ENCODE measurements around the gene NUDT16. TPM values are rescaled to one million over a fixed set of nuclear protein-coding genes. Genes with fewer than 3 reads are reported as not detected.
A peak's percentile ranks its signal among the peaks of the same experiment; 100 is the strongest.
"Not testable (repeated sequence)": the region's sequence is repeated elsewhere in the genome, so short reads cannot be mapped to it uniquely, and the experiment has no call there.

Gene NUDT16
- 10 to 100 TPM; 35.1 to 44.4 (median 42.5) TPM for polyA plus RNA-seq (ENCODE audit: insufficient read length in 4 of 4)

DNA sequence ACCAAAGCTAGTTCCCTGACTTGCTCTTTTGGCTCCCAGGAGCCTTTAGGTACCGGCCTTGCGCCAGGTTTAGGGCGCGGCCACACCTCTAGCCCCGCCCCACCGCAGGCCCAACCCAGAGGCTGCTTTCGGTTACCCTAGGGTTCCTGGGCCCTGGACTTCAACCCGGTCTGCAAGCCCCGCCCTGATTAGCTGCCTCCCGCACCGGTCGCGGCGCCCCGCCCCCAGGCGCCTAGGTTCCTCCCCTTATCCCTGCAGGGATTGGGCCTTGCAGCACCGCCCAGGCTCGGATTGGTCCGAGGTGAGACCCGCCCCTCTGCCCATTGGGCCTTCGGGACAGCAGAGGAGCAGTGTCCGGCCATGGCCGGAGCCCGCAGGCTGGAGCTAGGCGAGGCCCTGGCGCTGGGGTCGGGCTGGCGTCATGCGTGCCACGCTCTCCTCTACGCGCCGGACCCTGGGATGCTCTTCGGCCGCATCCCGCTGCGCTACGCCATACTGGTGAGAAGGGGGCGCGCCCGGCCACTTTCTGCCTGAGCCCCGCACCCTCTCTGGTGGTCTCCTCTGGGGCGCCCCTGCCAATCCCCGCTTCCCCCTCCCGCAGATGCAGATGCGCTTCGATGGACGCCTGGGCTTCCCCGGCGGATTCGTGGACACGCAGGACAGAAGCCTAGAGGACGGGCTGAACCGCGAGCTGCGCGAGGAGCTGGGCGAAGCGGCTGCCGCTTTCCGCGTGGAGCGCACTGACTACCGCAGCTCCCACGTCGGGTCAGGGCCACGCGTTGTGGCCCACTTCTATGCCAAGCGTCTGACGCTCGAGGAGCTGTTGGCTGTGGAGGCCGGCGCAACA lies at the start of gene NUDT16:
NUDT16 (plus strand) TSS at position 330 of the 847 bp plus-strand sequence; CDS start at position 361, 31 bp downstream.
- peak; percentile 87 to 97 (median 94) for DNase-seq (ENCODE audit: low read depth in 4 of 4, low spot score in 2 of 4)

DNA sequence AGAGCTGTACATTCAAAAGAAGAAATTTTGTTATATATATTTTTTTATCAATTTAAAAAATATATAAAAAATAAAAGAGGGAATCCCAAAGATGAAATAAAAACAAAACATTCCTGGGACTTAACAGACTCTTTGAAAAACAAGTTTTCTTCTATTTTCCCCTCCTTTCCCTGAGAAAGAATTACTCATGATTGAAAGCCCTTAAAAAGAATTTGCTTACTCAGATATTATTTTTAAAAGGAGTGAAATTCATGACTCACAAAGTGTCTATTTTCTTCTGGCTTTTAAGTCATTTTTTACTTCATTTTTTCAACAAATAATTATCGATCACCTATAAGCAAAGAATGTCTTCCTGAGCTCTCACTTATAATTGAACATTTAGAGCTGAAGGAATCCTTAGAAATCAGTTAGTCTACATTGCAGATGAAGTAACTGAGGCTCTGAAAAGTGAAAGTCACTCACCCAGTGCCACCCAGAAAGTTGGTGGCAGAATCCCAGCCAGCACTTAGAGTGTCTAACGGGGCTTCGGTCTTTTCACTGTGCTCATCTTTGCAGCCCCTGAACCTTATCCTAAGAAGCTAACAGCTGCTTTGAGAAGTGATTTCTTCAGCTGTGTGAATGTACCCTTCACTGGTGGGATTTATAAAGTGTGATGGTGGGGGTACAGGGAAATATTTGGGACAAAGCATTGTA lies 42.5 kb upstream of the NUDT16 start:
- DNase-seq (ENCODE audit: low read depth in 4 of 4, low spot score in 2 of 4) = no peak

DNA sequence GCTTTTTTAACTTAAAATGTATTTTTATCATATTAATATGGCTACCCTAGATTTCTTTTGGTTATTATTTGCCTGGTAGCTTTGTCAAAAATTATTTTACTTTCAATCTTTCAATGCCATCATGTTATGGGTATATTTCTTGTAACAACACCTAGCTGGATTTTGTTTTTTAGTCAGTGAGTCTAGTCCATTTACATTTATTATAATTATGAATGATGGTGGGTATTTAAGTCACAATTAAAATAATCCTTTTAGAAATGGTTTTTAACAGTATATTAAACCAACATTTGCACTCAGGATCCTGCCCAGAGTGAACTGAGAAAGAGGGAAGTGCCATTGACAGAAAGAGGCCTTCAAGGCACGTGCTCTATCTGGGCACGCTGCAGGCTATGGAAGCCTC lies 39.8 kb upstream of the NUDT16 start:
- no peak for DNase-seq (ENCODE audit: low read depth in 4 of 4, low spot score in 2 of 4)

DNA sequence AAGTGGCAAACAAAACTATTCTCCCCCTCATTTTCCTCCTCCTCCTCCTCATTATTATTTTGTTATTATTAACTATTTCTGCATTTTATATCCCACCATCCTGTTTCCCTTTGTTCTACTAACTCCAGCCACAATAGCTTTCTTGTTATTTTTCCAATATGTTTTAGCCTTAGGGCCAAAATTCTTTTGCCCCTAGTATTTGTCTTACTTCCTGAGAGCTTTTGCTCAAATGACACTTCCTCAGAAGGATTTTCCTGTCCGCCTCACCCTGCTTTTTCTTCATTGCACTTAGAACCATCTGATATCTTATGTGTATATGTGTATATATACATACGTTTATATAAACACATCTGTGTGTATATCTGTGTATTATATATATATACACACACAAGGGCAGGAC lies 32.7 kb upstream of the NUDT16 start:
- no peak for DNase-seq (ENCODE audit: low read depth in 4 of 4, low spot score in 2 of 4)

DNA sequence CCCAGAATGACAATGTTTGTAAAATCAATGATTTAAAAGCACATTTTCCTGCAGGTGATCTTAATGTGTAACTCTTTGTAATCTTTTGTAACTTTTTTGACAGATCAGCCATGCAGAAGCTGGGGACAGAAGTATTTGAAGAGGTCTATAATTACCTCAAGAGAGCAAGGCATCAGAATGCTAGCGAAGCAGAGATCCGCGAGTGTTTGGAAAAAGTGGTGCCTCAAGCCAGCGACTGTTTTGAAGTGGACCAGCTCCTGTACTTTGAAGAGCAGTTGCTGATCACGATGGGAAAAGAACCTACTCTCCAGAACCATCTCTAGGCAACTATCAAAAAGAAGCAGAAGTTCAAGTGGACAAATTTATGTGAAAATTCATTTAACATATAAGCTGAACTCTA lies 32.1 kb upstream of the NUDT16 start:
- no peak for DNase-seq (ENCODE audit: low read depth in 4 of 4, low spot score in 2 of 4)

DNA sequence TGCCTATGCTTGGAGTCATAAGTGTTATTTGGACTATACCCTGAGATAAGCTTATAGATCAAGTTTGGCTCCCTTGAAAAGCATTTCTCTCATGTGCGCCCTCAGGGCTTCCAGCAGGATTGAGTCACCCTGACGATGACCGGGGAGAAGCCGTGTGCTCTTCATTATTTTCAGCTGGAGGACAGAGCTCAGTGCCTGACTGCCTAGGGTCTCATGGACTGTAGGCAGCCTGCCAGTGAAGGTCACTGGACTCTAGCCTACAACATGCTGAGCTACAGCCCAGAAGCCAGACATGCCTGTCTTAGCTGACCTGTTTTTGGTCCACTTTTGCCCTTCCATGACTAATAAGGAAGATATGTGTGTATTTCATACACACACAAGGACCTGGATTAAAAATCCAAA lies 31.6 kb upstream of the NUDT16 start:
- no peak for DNase-seq (ENCODE audit: low read depth in 4 of 4, low spot score in 2 of 4)

DNA sequence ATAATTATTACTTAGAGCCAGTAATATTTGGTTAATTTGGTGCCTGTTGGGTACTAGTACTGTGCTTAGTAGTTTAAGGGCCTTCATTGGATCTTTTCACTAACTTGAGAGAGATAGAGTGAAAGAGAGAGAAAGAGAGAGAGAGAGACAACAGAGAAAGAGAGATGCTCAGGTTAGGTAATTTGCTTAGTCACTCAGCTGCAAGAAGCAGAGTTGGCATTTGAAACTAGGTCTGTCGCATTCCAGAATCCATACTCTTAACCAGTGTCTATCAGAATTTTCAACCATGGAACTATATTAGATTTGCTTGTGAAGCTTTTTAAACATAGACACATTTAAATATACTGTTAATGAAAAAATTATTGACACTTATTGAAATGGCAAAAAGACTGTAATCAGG lies 31.1 kb upstream of the NUDT16 start:
- DNase-seq (ENCODE audit: low read depth in 4 of 4, low spot score in 2 of 4) = no peak

DNA sequence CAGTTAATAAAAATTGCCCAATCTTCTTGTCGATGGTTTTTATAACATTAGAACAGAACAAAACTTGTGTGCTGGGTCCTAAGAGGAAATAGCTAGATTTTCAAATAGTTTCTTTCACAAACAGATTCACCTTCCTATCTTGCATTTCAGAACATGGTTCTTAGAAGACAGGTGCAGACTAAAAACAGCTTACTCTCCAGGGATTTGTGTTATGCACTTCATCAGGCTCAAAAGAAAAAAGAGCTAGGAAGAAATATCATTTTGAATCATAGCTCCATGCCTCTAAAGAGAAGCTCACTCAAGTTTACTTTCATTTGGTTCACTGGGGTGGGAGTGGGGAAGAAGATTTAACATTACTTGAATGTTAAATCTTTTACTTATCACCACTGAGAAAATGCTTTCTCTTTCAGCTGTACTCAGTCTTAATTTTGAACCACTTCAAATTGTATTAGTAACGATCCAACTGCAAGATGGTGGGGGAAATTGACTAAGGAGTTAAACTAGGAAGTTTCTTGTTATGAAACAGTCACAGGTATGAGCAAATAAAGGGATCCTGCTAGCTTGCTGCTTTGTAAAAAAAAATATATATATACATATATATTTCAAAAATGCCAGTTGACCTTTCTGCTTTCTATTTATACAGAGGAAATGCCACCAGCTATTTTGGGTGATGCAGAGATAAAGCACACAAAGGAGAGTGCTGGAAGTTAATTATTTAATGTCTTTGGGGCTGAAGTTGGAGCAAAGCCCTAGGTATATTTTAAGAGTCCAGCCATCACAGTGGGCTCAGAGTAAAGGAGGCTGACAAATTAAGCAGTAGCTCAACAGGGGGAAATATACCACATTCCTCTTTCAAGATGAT lies 28.3 kb upstream of the NUDT16 start:
- no peak for DNase-seq (ENCODE audit: low read depth in 4 of 4, low spot score in 2 of 4)

DNA sequence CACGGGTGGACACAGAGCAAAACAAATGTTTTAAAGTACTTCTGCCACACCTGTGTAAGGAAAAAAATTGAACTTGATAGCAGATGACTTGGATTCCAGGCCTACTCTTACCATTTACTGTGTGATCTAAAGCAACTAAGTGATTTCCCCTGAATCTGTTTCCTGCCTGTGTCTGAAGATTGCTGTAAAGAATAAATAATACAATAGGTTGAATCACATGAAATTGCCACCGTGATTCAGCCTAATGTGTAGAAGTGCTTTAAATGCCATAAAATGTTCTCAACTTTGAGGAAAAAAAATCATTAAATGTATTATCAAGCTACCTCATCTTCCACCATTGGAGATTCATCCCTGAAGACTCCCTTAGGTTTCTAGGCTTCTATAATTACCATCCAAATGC lies 27.6 kb upstream of the NUDT16 start:
- no peak for DNase-seq (ENCODE audit: low read depth in 4 of 4, low spot score in 2 of 4)

DNA sequence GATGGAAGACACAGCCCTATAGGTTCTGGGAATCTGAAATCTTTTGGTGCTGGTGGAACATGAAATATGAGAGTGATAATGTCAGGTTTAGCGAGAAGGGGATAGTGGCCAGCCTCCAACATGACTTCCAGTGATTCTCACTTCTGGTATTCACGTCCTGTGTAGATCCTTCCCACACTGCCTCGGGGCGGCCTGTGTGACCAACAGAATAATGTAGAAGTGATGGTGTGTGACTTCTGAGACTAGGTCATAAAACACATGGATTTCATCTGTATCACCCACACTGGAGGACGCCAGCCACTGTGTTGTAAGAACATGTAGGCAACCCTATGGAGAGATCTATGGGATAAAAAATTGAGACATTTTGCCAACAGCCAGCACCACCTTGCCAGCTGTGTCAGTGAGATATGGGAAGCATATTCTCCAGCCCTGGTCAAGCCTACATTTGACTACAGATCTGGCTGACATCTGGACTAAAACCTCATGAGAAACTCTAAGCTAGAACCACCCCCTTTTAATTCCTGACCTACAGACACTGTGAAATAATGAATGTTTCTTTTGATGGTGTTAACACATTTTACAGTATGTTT lies 25.5 kb upstream of the NUDT16 start:
- no peak for DNase-seq (ENCODE audit: low read depth in 4 of 4, low spot score in 2 of 4)

DNA sequence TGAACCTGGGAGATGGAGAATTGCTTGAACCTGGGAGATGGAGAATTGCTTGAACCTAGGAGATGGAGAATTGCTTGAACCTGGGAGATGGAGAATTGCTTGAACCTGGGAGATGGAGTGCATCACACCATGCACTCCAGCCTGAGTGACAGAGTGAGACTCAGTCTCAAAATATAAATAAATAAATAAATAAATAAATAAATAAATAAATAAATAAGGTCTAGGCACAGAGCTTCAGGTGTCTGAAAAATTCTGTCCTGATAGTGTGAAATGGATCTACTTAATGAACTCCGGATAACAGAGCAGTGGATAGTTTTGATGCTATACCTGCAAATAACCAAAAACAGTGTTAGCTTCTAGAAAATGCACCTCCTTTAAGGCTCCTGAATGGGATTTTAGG lies 24.3 kb upstream of the NUDT16 start:
- no peak for DNase-seq (ENCODE audit: low read depth in 4 of 4, low spot score in 2 of 4)

DNA sequence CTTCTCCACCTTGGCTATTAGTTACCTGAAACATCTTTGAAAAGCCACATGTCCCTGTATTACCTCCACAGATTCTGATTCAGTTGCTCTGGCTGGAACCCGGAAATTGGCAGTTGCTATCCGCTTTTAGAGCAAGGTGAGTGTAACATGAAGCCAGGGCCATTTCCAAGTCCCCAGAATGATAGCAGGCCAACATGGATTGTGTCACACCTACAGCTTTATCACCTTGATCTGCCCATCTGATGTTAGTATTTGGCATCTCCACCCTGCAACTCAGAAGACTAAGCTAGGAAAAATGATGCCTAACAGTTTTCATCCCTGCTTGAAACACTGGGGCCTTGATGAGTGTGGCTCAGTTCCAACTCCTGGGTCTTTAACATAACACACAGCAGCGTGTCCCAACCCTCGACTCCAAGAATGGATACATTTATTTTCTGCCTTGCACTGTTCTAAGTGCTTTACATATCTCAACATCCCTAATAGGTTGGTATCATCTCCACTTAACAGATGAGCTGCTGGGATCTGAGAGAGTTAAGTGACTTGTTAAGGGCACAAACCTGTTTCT lies 21.3 kb upstream of the NUDT16 start:
- DNase-seq (ENCODE audit: low read depth in 4 of 4, low spot score in 2 of 4) = no peak

DNA sequence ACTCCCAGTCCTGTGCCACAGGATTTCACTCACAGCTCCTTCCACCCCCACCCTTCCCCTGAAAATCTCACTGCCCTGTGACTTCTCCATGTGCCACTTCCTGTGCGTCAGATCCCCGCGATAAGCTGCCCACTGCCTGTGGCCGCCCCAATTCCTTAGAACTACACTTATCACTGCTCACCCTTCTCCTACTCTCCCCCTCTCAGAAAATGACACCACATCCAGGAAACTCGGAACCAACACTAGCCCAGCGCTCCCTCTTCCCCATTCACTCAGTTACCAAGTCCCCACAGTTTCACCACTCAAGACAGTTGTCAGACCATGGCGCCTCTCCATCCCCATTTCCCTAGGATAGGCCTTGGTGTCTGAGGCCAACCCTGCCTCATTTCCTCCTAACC lies 20.5 kb upstream of the NUDT16 start:
- not testable (repeated sequence) for DNase-seq (ENCODE audit: low read depth in 4 of 4, low spot score in 2 of 4)

DNA sequence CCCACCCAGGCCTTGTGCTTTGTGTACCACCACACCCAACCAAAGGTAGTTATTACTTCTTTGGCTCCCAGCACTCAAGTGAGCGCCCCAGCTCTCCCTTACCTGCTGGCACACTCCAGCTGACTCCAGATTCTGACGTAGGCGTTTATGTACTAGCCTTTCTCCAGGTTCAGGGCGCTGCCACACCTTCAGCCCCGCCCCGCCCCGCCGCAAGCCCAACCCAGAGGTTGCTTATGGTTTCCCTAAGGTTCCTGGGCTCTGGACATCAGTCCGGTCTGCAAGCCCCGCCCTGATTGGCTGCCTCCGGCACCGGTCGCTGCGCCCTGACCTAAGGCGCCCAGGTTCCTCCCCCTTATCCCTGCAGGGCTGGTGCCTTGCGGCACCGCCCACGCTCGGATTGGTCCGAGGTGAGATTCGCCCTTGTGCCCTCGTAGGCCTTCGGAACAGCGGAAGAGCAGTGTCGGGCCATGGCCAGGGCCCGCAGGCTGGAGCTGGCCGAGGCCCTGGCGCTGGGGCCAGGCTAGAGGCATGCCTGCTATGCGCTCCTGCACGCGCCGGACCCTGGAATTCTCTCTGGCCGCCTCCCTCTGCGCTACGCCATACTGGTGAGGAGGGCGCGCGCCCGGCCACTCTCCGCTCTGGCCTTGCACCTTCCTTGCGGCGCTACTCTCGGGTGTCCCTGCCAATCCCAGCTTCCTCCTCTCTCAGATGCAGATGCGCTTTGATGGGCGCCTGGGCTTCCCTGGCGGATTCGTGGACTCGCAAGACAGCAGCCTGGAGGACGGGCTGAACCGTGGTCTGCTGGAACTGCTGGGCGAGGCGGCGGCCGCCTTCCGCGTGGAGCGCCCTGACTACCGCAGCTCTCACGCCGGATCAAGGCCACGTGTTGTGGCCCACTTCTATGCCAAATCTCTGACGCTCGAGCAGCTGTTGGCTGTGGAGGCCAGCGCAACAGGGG lies 19.8 kb upstream of the NUDT16 start:
- DNase-seq (ENCODE audit: low read depth in 4 of 4, low spot score in 2 of 4) = peak in 2 of 4 donors; percentile 27 to 36

DNA sequence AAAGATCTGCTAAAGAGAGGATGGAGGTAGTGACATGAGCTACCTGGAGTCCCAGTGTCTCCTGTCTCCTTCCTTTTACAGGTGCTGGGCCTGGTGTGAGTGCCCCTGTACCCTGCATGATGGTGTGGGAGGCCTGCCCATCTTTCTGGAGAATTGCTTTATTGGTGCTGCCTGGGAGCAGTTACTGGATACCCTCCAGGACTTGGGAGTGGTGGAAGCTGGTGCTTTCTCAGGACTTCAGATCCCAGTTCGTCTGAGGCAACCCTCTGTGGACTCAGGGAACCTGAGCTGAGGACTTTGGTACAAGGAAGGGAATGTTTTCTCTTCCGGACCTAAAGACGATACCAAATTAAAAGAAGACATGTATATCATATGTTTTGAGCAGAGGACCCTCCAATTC lies 18.3 kb upstream of the NUDT16 start:
- DNase-seq (ENCODE audit: low read depth in 4 of 4, low spot score in 2 of 4) = no peak

DNA sequence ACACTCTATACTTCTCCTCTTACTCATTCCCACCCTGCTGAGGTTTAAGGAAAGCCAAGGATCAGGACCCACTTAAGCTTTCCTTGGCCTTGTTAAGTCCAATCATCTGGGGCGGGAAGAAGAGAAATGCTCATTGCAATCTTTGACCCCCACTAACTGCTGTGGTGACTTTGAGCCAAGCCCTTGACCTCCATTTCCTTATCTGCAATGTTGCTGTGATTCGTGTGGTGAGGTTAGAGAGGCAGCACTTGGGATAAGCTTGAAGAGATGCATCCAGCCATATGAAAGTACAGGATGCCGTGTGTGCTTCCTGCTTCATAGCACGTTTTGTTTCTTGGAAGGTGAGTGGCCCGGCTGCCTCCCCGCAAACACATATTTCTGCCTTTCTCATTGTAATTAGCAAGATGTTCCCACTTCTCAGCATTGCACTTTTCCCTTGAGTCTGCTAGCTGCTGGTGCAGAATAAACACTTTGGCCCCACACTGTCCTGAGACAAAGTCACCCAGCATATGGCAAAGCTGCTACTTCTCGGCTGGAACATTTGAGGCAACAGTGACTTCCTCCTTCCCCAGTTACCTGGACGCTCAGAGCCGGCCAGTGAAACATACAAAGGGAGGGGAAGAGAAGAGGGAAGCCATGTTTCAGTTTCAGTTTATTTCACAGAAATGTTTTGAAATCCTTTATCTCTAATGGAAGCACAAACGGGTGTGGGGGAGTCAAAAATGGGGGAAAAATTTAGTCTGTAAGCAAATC lies 10.5 kb upstream of the NUDT16 start:
- no peak for DNase-seq (ENCODE audit: low read depth in 4 of 4, low spot score in 2 of 4)

DNA sequence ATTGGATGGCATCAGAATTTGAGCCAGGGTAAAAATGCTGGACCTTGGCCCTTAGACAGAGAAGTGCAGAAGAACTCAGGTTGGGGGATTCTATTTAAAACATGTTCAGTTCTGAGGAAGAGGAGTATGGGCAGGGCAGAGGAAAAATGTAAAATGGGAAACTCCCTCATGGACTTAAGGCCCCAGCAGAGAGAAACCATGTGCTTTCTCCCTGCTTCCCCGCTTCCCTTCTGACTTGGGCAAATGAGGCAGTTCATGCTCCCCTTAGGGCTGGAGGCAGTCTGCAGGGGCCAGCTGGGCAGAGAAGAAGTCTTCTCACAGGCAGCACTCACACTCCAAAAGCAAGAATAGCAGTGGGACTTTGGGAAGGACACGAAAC lies 9.9 kb upstream of the NUDT16 start:
- DNase-seq (ENCODE audit: low read depth in 4 of 4, low spot score in 2 of 4) = no peak

DNA sequence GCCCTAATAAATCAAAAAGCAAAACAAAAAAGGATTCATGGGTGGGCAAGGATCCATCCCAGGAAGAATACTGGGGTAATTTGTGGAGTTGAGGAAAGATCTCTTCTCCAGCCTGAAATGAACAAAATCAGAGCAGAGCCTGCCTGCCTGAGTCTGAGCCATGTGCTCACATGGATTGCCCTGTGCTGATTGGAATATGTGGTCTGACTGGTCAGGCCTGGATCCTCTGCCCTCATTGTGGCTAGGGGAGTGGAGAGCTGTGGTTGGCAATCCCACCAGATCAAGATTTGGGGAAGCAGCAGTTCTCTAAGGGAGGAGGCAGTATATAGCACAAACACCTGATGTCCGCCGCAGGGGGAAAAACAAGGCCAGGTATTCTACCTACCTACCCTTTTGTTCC lies 6.8 kb upstream of the NUDT16 start:
- DNase-seq (ENCODE audit: low read depth in 4 of 4, low spot score in 2 of 4) = no peak
